CD8-positive, alpha-beta memory T cell (primary cell): ENCODE data around the gene SETD2. TPM values are rescaled to one million over a fixed set of nuclear protein-coding genes. Genes with fewer than 3 reads are reported as not detected.
A peak's percentile ranks its signal among the peaks of the same experiment; 100 is the strongest.

ENCODE experiments used
- CTCF ChIA-PET: fragments of 350-600 bp; sonication (Branson Sonifier 250); formaldehyde crosslinking; loops from one replicate; lab custom pipeline; 2021; ENCODE audit warnings: antibody characterized with exemption; lab: Charles Lee
- POLR2A ChIA-PET: fragments of 350-600 bp; sonication (Branson Sonifier 250); formaldehyde crosslinking; loops from one replicate; lab custom pipeline; 2021; ENCODE audit warnings: antibody characterized with exemption; lab: Charles Lee
- DNase-seq, 5 donors: peaks; one replicate each; pipeline versions ENCODE4 v3.0.0 to v3.0.0-alpha.2; 2020 to 2022; ENCODE audit warnings: mixed read lengths in 1 of 5
- H3K27ac ChIP-seq: one replicate; pipeline ENCODE4 v1.7.0; 2013; ENCODE audit warnings: low read depth, mild to moderate bottlenecking, low read length, moderate library complexity
- H3K27me3 ChIP-seq: 2 replicates; pipeline ENCODE4 v1.7.0; 2013; ENCODE audit warnings: low read length, mild to moderate bottlenecking; ENCODE audit not compliant: insufficient read depth, poor library complexity, severe bottlenecking
- H3K36me3 ChIP-seq: 2 replicates; pipeline ENCODE4 v1.7.0; 2013; ENCODE audit warnings: mild to moderate bottlenecking, low read length, moderate library complexity; ENCODE audit not compliant: insufficient read depth
- H3K4me1 ChIP-seq: 2 replicates; pipeline ENCODE4 v1.7.0; 2013; ENCODE audit warnings: mild to moderate bottlenecking, low read length, moderate library complexity; ENCODE audit not compliant: insufficient read depth
- H3K4me3 ChIP-seq: 2 replicates; pipeline ENCODE4 v1.7.0; 2013; ENCODE audit warnings: mild to moderate bottlenecking, low read length
- H3K9me3 ChIP-seq: 2 replicates; pipeline ENCODE4 v1.7.0; 2013; ENCODE audit warnings: mild to moderate bottlenecking, low read length
- H3K27ac Mint-ChIP-seq, 8 donors: one replicate each; pipeline ENCODE4 v1.8.0; 2020 to 2021; ENCODE audit warnings: mixed read lengths in 8 of 8, mild to moderate bottlenecking in 6 of 8, inconsistent platforms in 3 of 8, moderate library complexity in 3 of 8
- H3K27me3 Mint-ChIP-seq, 2 donors: one replicate each; pipeline ENCODE4 v1.8.0; 2020 to 2021; ENCODE audit warnings: mixed read lengths in 2 of 2, mild to moderate bottlenecking in 1 of 2, moderate library complexity in 1 of 2
- H3K36me3 Mint-ChIP-seq, 3 donors: one replicate each; pipeline ENCODE4 v1.8.0; 2020 to 2021; ENCODE audit warnings: mixed read lengths in 3 of 3, inconsistent platforms in 1 of 3, mild to moderate bottlenecking in 1 of 3
- H3K4me1 Mint-ChIP-seq, 3 donors: one replicate each; pipeline ENCODE4 v1.8.0; 2020 to 2021; ENCODE audit warnings: mixed read lengths in 3 of 3, inconsistent platforms in 1 of 3, mild to moderate bottlenecking in 1 of 3
- H3K4me3 Mint-ChIP-seq, 7 donors: one replicate each; pipeline ENCODE4 v1.8.0; 2020 to 2021; ENCODE audit warnings: mixed read lengths in 7 of 7, mild to moderate bottlenecking in 6 of 7, moderate library complexity in 4 of 7, inconsistent platforms in 2 of 7
- H3K9me3 Mint-ChIP-seq, 5 donors: one replicate each; pipeline ENCODE4 v1.8.0; 2020 to 2022; ENCODE audit warnings: mixed read lengths in 5 of 5, mild to moderate bottlenecking in 3 of 5, moderate library complexity in 2 of 5, inconsistent platforms in 1 of 5
- polyA plus RNA-seq: library from polyadenylated mRNA; unstranded; fragments of 300-500 nt; fragmentation: Illumina TruSeq; gene quantifications from one replicate; pipeline ENCODE4 v1.2.3, GENCODE V29; 2021
- total RNA-seq, 2 experiments: library from RNA; stranded (reverse); gene quantifications; one replicate each; pipeline ENCODE4 v1.2.3, GENCODE V29; 2021

Gene SETD2
- total and polyA plus RNA-seq, 3 experiments from 2014 or later, result 30.2 to 32.8 (median 32.4) TPM

GRCh38 chr3:47112997-47113396, 50.9 kb downstream of the SETD2 start:
- ChIA-PET CTCF (no interaction called here), POLR2A (no interaction called here)
- Mint-ChIP-seq H3K9me3 (no peaks in the 10 kb centered on the region), H3K4me3 (no peak overlapping the region), H3K27me3 (no peaks in the 10 kb centered on the region), H3K27ac (peak overlapping the region in 1 of 8 donors; percentile 63), H3K36me3 (peaks cover 7 to 87% (median 26%) of the 10 kb centered on the region in 3 donors), H3K4me1 (peaks cover 14 to 24% (median 14%) of the 10 kb centered on the region in 3 donors)
- no peak for DNase-seq
- Histone ChIP-seq H3K9me3 (no peaks in the 10 kb centered on the region), H3K27me3 (no peaks in the 10 kb centered on the region), H3K36me3 (peaks cover 21% of the 10 kb centered on the region), H3K4me1 (peaks cover 5% of the 10 kb centered on the region), H3K4me3 (no peak overlapping the region), H3K27ac (no peak overlapping the region)

- no peaks in the 10 kb centered on the region for H3K4me1 ChIP-seq
- Mint-ChIP-seq H3K27me3 (no peaks in the 10 kb centered on the region), H3K27ac (no peak overlapping the region), H3K4me1 (peaks cover 4 to 15% (median 5%) of the 10 kb centered on the region in 3 donors), H3K9me3 (no peaks in the 10 kb centered on the region), H3K36me3 (peaks cover 4 to 76% (median 23%) of the 10 kb centered on the region in 3 donors), H3K4me3 (no peak overlapping the region)
- no peak overlapping the region for H3K4me3 ChIP-seq
- ChIA-PET POLR2A (no interaction called here), CTCF (no interaction called here)
- peaks cover 12% of the 10 kb centered on the region for H3K36me3 ChIP-seq
- H3K27me3 ChIP-seq, result no peaks in the 10 kb centered on the region
- DNase-seq, result no peak
- no peaks in the 10 kb centered on the region for H3K9me3 ChIP-seq
- H3K27ac ChIP-seq, result no peak overlapping the region
Measured at GRCh38 chr3:47109393-47109792, 54.5 kb downstream of the SETD2 start.

GRCh38 chr3:47108546-47108945, 55.4 kb downstream of the SETD2 start:
- POLR2A ChIA-PET, result no interaction called here
- Histone ChIP-seq H3K36me3 (peaks cover 12% of the 10 kb centered on the region), H3K4me1 (no peaks in the 10 kb centered on the region), H3K27ac (no peak overlapping the region), H3K9me3 (no peaks in the 10 kb centered on the region), H3K27me3 (no peaks in the 10 kb centered on the region), H3K4me3 (no peak overlapping the region)
- DNase-seq, result no peak
- peak overlapping the region in 3 of 8 donors; percentile 1 to 76 (median 24) for H3K27ac Mint-ChIP-seq
- no peaks in the 10 kb centered on the region for H3K27me3 Mint-ChIP-seq
- no peaks in the 10 kb centered on the region for H3K9me3 Mint-ChIP-seq
- no peak overlapping the region for H3K4me3 Mint-ChIP-seq
- peaks cover 4 to 72% (median 25%) of the 10 kb centered on the region in 3 donors for H3K36me3 Mint-ChIP-seq
- CTCF ChIA-PET, result no interaction called here
- H3K4me1 Mint-ChIP-seq, result peaks cover 7 to 19% (median 9%) of the 10 kb centered on the region in 3 donors

- H3K9me3 Mint-ChIP-seq, result no peaks in the 10 kb centered on the region
- H3K4me1 Mint-ChIP-seq, result peaks cover 5 to 8% (median 7%) of the 10 kb centered on the region in 3 donors
- H3K36me3 ChIP-seq, result no peaks in the 10 kb centered on the region
- H3K27ac ChIP-seq, result no peak overlapping the region
- no peaks in the 10 kb centered on the region for H3K27me3 ChIP-seq
- H3K36me3 Mint-ChIP-seq, result peaks cover 0 to 68% (median 17%) of the 10 kb centered on the region in 3 donors
- no peak overlapping the region for H3K4me3 ChIP-seq
- H3K27me3 Mint-ChIP-seq, result no peaks in the 10 kb centered on the region
- no peak for DNase-seq
- CTCF ChIA-PET, result no interaction called here
- no peaks in the 10 kb centered on the region for H3K4me1 ChIP-seq
- no peak overlapping the region for H3K27ac Mint-ChIP-seq
- H3K9me3 ChIP-seq, result no peaks in the 10 kb centered on the region
- POLR2A ChIA-PET, result no interaction called here
- H3K4me3 Mint-ChIP-seq, result no peak overlapping the region
Measured at GRCh38 chr3:47104259-47104658, 59.7 kb downstream of the SETD2 start.

GRCh38 chr3:47103619-47104018, 60.3 kb downstream of the SETD2 start:
- Histone ChIP-seq H3K27me3 (no peaks in the 10 kb centered on the region), H3K4me1 (no peaks in the 10 kb centered on the region), H3K9me3 (no peaks in the 10 kb centered on the region), H3K4me3 (no peak overlapping the region), H3K36me3 (no peaks in the 10 kb centered on the region), H3K27ac (no peak overlapping the region)
- H3K27ac Mint-ChIP-seq, result peak overlapping the region in 2 of 8 donors; percentile 49 to 50
- no peak for DNase-seq
- ChIA-PET CTCF (no interaction called here), POLR2A (no interaction called here)
- peaks cover 5 to 8% (median 7%) of the 10 kb centered on the region in 3 donors for H3K4me1 Mint-ChIP-seq
- no peaks in the 10 kb centered on the region for H3K9me3 Mint-ChIP-seq
- no peaks in the 10 kb centered on the region for H3K27me3 Mint-ChIP-seq
- H3K4me3 Mint-ChIP-seq, result no peak overlapping the region
- H3K36me3 Mint-ChIP-seq, result peaks cover 0 to 66% (median 15%) of the 10 kb centered on the region in 3 donors

- Histone ChIP-seq H3K27ac (no peak overlapping the region), H3K27me3 (no peaks in the 10 kb centered on the region), H3K4me3 (no peak overlapping the region), H3K4me1 (no peaks in the 10 kb centered on the region), H3K9me3 (no peaks in the 10 kb centered on the region), H3K36me3 (peaks cover 6% of the 10 kb centered on the region)
- no peak for DNase-seq
- Mint-ChIP-seq H3K4me3 (no peak overlapping the region), H3K27me3 (no peaks in the 10 kb centered on the region), H3K4me1 (peaks cover 5 to 11% (median 5%) of the 10 kb centered on the region in 3 donors), H3K27ac (no peak overlapping the region), H3K9me3 (no peaks in the 10 kb centered on the region), H3K36me3 (peaks cover 4 to 73% (median 15%) of the 10 kb centered on the region in 3 donors)
- ChIA-PET POLR2A (no interaction called here), CTCF (no interaction called here)
Measured at GRCh38 chr3:47102081-47102600, 61.8 kb downstream of the SETD2 start.

- Mint-ChIP-seq H3K4me1 (peaks cover 4 to 24% (median 5%) of the 10 kb centered on the region in 3 donors), H3K27me3 (no peaks in the 10 kb centered on the region), H3K4me3 (no peak overlapping the region), H3K27ac (no peak overlapping the region), H3K36me3 (peaks cover 4 to 84% (median 24%) of the 10 kb centered on the region in 3 donors), H3K9me3 (no peaks in the 10 kb centered on the region)
- no peaks in the 10 kb centered on the region for H3K27me3 ChIP-seq
- no peaks in the 10 kb centered on the region for H3K9me3 ChIP-seq
- peaks cover 16% of the 10 kb centered on the region for H3K36me3 ChIP-seq
- H3K4me3 ChIP-seq, result no peak overlapping the region
- POLR2A ChIA-PET, result no interaction called here
- no peak overlapping the region for H3K27ac ChIP-seq
- H3K4me1 ChIP-seq, result no peaks in the 10 kb centered on the region
- CTCF ChIA-PET, result no interaction called here
- no peak for DNase-seq
Measured at GRCh38 chr3:47098910-47099309, 65.0 kb downstream of the SETD2 start.

GRCh38 chr3:47097864-47098263, 66.0 kb downstream of the SETD2 start:
- Histone ChIP-seq H3K27ac (no peak overlapping the region), H3K9me3 (no peaks in the 10 kb centered on the region), H3K27me3 (no peaks in the 10 kb centered on the region), H3K4me1 (no peaks in the 10 kb centered on the region), H3K4me3 (no peak overlapping the region), H3K36me3 (peaks cover 16% of the 10 kb centered on the region)
- ChIA-PET POLR2A (no interaction called here), CTCF (no interaction called here)
- Mint-ChIP-seq H3K27ac (peak overlapping the region in 4 of 8 donors; percentile 17 to 90 (median 50)), H3K4me1 (peaks cover 0 to 24% (median 2%) of the 10 kb centered on the region in 3 donors), H3K27me3 (no peaks in the 10 kb centered on the region), H3K9me3 (no peaks in the 10 kb centered on the region), H3K4me3 (no peak overlapping the region), H3K36me3 (peaks cover 4 to 81% (median 21%) of the 10 kb centered on the region in 3 donors)
- no peak for DNase-seq
